ENCODE results near the gene GLCE.

DNA sequence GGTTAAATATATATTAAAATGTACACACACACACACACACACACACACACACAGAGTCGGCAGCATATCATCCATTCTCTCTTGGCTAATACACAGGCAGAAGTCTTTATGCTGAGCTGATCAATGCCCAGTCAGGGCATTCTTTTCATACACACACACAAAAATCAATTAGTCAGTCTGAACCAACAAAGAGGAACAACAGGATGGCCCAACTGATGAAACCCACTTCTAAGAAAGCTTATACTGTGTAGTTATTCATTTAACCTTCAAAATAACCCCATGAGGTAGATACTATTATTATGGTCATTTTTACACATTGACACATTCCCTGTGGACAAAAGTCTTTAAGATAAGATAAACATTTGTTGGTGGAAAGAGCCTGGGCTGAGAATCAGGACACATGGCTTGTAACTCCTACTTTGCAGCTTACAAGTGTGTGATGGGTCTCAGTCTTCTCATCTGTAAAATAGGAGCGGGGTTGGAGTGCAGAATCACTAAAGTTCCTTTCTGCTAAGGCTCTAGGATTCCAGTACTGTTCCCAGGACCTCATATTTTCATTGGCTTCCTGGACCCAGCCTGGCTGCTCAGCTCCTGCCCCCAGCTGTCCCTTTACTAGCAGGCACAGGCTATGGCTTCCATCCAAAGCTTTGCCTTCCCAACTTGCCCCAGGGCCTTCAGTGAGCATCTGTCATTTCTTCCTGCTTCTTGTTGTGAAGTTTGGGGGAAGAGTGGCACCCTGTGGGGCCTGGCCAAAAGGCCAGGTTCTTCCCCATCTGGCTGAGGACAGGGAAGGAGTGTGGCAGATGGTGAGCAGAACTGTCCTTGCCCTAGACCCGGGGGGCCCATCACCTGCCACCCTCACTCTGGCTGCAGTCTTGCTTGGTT, 27.2 kb upstream of the GLCE start:
- TF ChIP-seq, protein P1, sequence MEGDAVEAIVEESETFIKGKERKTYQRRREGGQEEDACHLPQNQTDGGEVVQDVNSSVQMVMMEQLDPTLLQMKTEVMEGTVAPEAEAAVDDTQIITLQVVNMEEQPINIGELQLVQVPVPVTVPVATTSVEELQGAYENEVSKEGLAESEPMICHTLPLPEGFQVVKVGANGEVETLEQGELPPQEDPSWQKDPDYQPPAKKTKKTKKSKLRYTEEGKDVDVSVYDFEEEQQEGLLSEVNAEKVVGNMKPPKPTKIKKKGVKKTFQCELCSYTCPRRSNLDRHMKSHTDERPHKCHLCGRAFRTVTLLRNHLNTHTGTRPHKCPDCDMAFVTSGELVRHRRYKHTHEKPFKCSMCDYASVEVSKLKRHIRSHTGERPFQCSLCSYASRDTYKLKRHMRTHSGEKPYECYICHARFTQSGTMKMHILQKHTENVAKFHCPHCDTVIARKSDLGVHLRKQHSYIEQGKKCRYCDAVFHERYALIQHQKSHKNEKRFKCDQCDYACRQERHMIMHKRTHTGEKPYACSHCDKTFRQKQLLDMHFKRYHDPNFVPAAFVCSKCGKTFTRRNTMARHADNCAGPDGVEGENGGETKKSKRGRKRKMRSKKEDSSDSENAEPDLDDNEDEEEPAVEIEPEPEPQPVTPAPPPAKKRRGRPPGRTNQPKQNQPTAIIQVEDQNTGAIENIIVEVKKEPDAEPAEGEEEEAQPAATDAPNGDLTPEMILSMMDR (IDR thresholded peaks at IDR 0.05 in 8 of 11, conservative IDR thresholded peaks at IDR 0.05 in 3 of 11) = no peak
- TF ChIP-seq POLR2AphosphoS5 (IDR thresholded peaks at IDR 0.05) = no peak
